ENCODE data around the gene KIAA0825.

The KIAA0825 gene

DNA sequence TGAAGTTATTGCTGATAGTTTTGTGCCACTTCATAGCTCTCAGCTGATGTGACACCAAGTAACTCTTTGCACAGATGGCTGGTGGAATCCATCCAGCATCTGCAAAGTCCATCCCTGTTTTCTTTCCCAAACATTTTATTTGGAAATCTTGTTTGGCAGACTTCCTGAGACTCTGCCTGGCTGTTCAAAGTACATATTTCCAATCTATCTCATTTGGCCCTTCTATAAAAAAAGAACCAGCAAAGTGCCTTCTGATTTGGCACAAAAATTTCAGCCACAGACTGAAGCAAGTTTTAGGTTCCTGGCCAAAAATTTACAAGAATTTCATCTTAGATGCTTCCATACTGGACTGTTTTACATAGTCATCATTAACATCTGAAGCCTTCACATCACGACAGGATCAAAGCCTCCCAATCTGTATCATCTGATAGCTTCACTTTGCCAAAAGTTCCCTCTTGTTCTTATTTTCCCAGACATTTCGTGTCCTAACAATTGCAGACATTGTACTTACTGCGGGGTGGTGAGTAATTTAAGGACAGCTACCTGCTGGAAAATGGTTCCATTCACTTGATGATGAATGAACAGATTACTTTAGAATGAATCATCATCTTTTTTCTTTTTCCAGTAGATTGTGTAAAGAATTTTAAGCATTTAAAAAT, 377.3 kb downstream of the KIAA0825 start:
- H3K9me3 ChIP-seq (ENCODE audit: insufficient read depth, low read length) = no peaks in the 10 kb centered on the region
- no peaks in the 10 kb centered on the region for H3K36me3 ChIP-seq (ENCODE audit: insufficient read depth, insufficient read length, low read length)
- TF ChIP-seq SUZ12 (IDR thresholded peaks at IDR 0.05; ENCODE audit: extremely low read depth, insufficient read depth, insufficient read length) = no peak
- no peak for TF ChIP-seq ZNF274 (IDR thresholded peaks at IDR 0.05; ENCODE audit: low read depth, low read length)
- TF ChIP-seq YY1 (IDR thresholded peaks at IDR 0.05; ENCODE audit: insufficient read depth, insufficient read length) = no peak
- no peak for DNase-seq (ENCODE audit: low read depth, low spot score)
- H3K9ac ChIP-seq (ENCODE audit: insufficient read length, low read depth) = no peak overlapping the region
- no peaks in the 10 kb centered on the region for H3K27me3 ChIP-seq (ENCODE audit: insufficient read depth, insufficient read length)
- H3K4me3 ChIP-seq (ENCODE audit: insufficient read length, low read depth) = no peak overlapping the region
- no peaks in the 10 kb centered on the region for H3K4me1 ChIP-seq (ENCODE audit: insufficient read depth, insufficient read length)

DNA sequence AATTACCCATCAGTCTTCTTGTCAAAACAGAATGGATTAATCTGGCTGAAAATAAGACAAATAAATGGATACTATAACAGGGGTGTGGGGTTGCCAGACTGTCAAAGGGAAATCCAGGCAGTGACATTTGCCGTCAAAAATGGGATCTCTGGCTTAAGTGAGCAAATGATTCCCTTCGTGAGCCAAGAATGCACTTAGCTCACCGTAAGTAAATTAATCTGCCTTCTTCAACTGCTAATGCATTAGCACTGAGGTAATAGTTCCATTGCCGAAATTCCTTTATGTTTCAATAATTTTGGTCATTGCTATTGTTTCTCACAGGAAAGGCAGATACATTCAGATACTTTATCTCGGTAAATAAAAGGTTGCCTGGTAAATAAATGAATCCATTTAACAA, 377.8 kb downstream of the KIAA0825 start:
- TF ChIP-seq ZNF274 (IDR thresholded peaks at IDR 0.05; ENCODE audit: low read depth, low read length) = no peak
- TF ChIP-seq SUZ12 (IDR thresholded peaks at IDR 0.05; ENCODE audit: extremely low read depth, insufficient read depth, insufficient read length) = no peak
- TF ChIP-seq YY1 (IDR thresholded peaks at IDR 0.05; ENCODE audit: insufficient read depth, insufficient read length) = no peak
- H3K36me3 ChIP-seq (ENCODE audit: insufficient read depth, insufficient read length, low read length) = no peaks in the 10 kb centered on the region
- H3K4me3 ChIP-seq (ENCODE audit: insufficient read length, low read depth) = no peak overlapping the region
- H3K9ac ChIP-seq (ENCODE audit: insufficient read length, low read depth) = no peak overlapping the region
- no peak for DNase-seq (ENCODE audit: low read depth, low spot score)
- no peaks in the 10 kb centered on the region for H3K27me3 ChIP-seq (ENCODE audit: insufficient read depth, insufficient read length)
- no peaks in the 10 kb centered on the region; the same call in 1 of the 2 replicates for H3K9me3 ChIP-seq (ENCODE audit: insufficient read depth, low read length)
- no peaks in the 10 kb centered on the region for H3K4me1 ChIP-seq (ENCODE audit: insufficient read depth, insufficient read length)

DNA sequence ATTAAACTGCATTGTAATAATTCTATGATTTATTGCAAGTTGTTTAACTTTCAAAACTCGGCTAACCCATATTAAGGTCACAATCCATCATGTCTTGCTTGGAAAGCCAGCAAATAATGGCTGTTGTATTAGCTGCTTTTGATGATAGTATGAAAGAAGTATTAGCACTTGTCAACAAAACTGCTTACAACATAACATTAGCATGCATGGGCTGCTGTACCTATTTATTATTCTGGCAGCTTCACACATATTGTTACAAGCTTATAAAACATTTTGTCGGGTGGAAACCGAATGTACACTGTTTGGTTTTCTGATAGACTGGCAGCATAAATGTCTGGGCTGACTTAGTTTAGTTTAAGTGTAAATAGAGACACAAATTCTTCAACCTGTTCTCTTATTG, 378.3 kb downstream of the KIAA0825 start:
- DNase-seq (ENCODE audit: low read depth, low spot score) = no peak
- no peak overlapping the region for H3K9ac ChIP-seq (ENCODE audit: insufficient read length, low read depth)
- no peaks in the 10 kb centered on the region for H3K36me3 ChIP-seq (ENCODE audit: insufficient read depth, insufficient read length, low read length)
- H3K9me3 ChIP-seq (ENCODE audit: insufficient read depth, low read length) = no peaks in the 10 kb centered on the region; the same call in 1 of the 2 replicates
- no peaks in the 10 kb centered on the region for H3K27me3 ChIP-seq (ENCODE audit: insufficient read depth, insufficient read length)
- H3K4me3 ChIP-seq (ENCODE audit: insufficient read length, low read depth) = no peak overlapping the region
- no peaks in the 10 kb centered on the region for H3K4me1 ChIP-seq (ENCODE audit: insufficient read depth, insufficient read length)
- TF ChIP-seq YY1 (IDR thresholded peaks at IDR 0.05; ENCODE audit: insufficient read depth, insufficient read length) (no peak), SUZ12 (IDR thresholded peaks at IDR 0.05; ENCODE audit: extremely low read depth, insufficient read depth, insufficient read length) (no peak), ZNF274 (IDR thresholded peaks at IDR 0.05; ENCODE audit: low read depth, low read length) (no peak)

DNA sequence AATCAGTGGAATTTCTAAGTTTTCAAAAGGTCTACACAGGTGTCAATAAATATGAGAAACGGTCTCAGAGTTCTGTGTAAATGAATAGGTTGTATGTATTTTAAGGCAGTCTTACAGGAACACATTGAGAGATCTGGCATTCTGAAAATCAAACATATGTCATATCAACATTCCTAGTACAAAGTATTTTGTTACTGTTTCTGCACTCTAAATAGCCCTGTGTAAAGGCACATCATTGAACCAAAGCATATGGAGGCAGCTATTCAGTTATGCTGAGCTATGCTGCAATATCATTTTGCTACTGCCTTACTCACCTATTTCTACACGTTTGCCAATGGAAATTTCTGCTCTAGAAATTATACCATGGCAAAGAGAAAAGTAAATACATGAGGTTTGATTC, 379.1 kb downstream of the KIAA0825 start:
- H3K36me3 ChIP-seq (ENCODE audit: insufficient read depth, insufficient read length, low read length) = no peaks in the 10 kb centered on the region
- no peaks in the 10 kb centered on the region for H3K27me3 ChIP-seq (ENCODE audit: insufficient read depth, insufficient read length)
- H3K4me3 ChIP-seq (ENCODE audit: insufficient read length, low read depth) = no peak overlapping the region
- no peaks in the 10 kb centered on the region for H3K4me1 ChIP-seq (ENCODE audit: insufficient read depth, insufficient read length)
- no peak for TF ChIP-seq ZNF274 (IDR thresholded peaks at IDR 0.05; ENCODE audit: low read depth, low read length)
- TF ChIP-seq YY1 (IDR thresholded peaks at IDR 0.05; ENCODE audit: insufficient read depth, insufficient read length) = no peak
- no peak for TF ChIP-seq SUZ12 (IDR thresholded peaks at IDR 0.05; ENCODE audit: extremely low read depth, insufficient read depth, insufficient read length)
- no peaks in the 10 kb centered on the region; the same call in 1 of the 2 replicates for H3K9me3 ChIP-seq (ENCODE audit: insufficient read depth, low read length)
- DNase-seq (ENCODE audit: low read depth, low spot score) = no peak
- H3K9ac ChIP-seq (ENCODE audit: insufficient read length, low read depth) = no peak overlapping the region

DNA sequence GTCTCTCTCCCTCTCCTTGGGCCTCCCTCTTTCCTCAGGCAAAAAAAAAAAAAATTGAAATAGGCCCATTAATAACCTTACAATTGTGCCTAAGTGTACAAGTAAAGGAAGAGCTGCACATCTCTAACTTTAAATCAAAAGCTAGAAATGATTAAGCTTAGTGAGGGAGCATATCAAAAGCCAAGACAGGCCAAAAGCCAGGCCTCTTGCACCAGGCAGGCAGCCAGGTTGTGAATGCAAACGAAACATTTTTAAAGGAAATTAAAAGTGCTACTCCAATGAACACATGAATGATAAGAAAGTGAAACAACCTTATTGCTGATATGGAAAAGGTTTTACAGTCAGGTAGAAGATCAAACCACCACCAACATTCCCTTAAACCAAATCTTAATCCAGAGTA, 383.4 kb downstream of the KIAA0825 start:
- no peaks in the 10 kb centered on the region for H3K4me1 ChIP-seq (ENCODE audit: insufficient read depth, insufficient read length)
- DNase-seq (ENCODE audit: low read depth, low spot score) = no peak
- TF ChIP-seq YY1 (IDR thresholded peaks at IDR 0.05; ENCODE audit: insufficient read depth, insufficient read length) (no peak), ZNF274 (IDR thresholded peaks at IDR 0.05; ENCODE audit: low read depth, low read length) (no peak), SUZ12 (IDR thresholded peaks at IDR 0.05; ENCODE audit: extremely low read depth, insufficient read depth, insufficient read length) (no peak)
- H3K27me3 ChIP-seq (ENCODE audit: insufficient read depth, insufficient read length) = no peaks in the 10 kb centered on the region
- H3K4me3 ChIP-seq (ENCODE audit: insufficient read length, low read depth) = no peak overlapping the region
- H3K36me3 ChIP-seq (ENCODE audit: insufficient read depth, insufficient read length, low read length) = no peaks in the 10 kb centered on the region
- no peaks in the 10 kb centered on the region; the same call in 1 of the 2 replicates for H3K9me3 ChIP-seq (ENCODE audit: insufficient read depth, low read length)
- no peak overlapping the region for H3K9ac ChIP-seq (ENCODE audit: insufficient read length, low read depth)

DNA sequence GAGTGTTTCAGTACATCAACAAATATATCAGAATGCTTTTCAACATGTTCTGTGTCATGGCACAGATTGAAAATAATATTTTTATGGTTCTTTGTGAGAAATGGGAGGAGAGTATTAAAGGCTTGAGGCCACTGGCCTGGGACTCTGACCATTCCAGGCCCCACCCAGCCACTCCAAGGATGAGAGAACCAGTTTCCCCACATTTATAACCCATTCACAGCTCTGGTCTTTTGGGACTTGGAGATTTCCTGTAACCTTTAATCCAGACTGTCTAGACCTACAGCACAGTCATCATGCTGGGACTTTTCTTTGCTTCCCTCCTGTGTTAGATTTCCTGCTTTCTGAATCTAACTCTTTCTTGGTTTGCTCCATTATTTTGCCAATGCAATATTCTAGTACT, 389.6 kb downstream of the KIAA0825 start:
- TF ChIP-seq YY1 (IDR thresholded peaks at IDR 0.05; ENCODE audit: insufficient read depth, insufficient read length) (no peak), ZNF274 (IDR thresholded peaks at IDR 0.05; ENCODE audit: low read depth, low read length) (no peak), SUZ12 (IDR thresholded peaks at IDR 0.05; ENCODE audit: extremely low read depth, insufficient read depth, insufficient read length) (no peak)
- H3K27me3 ChIP-seq (ENCODE audit: insufficient read depth, insufficient read length) = no peaks in the 10 kb centered on the region
- H3K9me3 ChIP-seq (ENCODE audit: insufficient read depth, low read length) = no peaks in the 10 kb centered on the region
- H3K9ac ChIP-seq (ENCODE audit: insufficient read length, low read depth) = no peak overlapping the region
- no peaks in the 10 kb centered on the region for H3K4me1 ChIP-seq (ENCODE audit: insufficient read depth, insufficient read length)
- DNase-seq (ENCODE audit: low read depth, low spot score) = no peak
- no peak overlapping the region for H3K4me3 ChIP-seq (ENCODE audit: insufficient read length, low read depth)
- no peaks in the 10 kb centered on the region for H3K36me3 ChIP-seq (ENCODE audit: insufficient read depth, insufficient read length, low read length)

DNA sequence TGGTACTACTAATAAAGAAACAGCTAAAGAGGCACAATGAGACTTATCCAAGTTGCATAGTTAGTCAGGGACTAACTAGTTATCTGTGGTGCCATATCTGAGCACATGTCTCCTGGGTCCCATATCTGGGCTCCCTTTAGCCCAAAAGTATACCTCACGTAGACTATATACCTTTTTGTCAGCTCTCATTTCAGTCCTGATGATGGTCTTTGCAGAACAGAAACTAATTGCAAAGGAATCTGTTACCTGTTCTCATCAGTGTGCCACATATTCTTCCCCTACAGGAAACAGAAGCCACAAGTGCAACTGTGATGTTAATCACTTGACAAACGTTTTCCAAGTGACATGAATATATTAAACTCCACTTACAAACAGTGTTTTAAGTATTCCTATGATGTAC, 395.2 kb downstream of the KIAA0825 start:
- Histone ChIP-seq H3K4me1 (ENCODE audit: insufficient read depth, insufficient read length) (no peaks in the 10 kb centered on the region), H3K27me3 (ENCODE audit: insufficient read depth, insufficient read length) (no peaks in the 10 kb centered on the region), H3K9ac (ENCODE audit: insufficient read length, low read depth) (no peak overlapping the region), H3K9me3 (ENCODE audit: insufficient read depth, low read length) (no peaks in the 10 kb centered on the region), H3K36me3 (ENCODE audit: insufficient read depth, insufficient read length, low read length) (no peaks in the 10 kb centered on the region), H3K4me3 (ENCODE audit: insufficient read length, low read depth) (no peak overlapping the region)
- DNase-seq (ENCODE audit: low read depth, low spot score) = no peak
- TF ChIP-seq ZNF274 (IDR thresholded peaks at IDR 0.05; ENCODE audit: low read depth, low read length) = no peak
- TF ChIP-seq SUZ12 (IDR thresholded peaks at IDR 0.05; ENCODE audit: extremely low read depth, insufficient read depth, insufficient read length) = no peak
- TF ChIP-seq YY1 (IDR thresholded peaks at IDR 0.05; ENCODE audit: insufficient read depth, insufficient read length) = no peak
